ENCODE results near the gene NCAM1.

NCAM1 gene

DNA sequence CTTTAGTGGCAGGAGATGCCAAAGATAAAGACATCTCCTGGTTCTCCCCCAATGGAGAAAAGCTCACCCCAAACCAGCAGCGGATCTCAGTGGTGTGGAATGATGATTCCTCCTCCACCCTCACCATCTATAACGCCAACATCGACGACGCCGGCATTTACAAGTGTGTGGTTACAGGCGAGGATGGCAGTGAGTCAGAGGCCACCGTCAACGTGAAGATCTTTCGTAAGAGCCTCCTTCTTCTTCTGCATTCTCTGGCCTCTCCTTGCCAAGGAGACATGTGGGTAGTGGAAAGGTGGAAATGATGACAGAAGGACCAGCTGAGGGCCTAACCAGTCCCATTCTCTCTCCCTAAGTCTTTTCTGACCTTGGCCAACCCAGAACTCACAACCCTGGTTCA lies 243.1 kb downstream of the NCAM1 start:
- DNase-seq = peak; percentile 87 to 96 (median 90)

- no peak for DNase-seq
Measured at GRCh38 chr11:113213549-113213948, 252.3 kb downstream of the NCAM1 start.

DNA sequence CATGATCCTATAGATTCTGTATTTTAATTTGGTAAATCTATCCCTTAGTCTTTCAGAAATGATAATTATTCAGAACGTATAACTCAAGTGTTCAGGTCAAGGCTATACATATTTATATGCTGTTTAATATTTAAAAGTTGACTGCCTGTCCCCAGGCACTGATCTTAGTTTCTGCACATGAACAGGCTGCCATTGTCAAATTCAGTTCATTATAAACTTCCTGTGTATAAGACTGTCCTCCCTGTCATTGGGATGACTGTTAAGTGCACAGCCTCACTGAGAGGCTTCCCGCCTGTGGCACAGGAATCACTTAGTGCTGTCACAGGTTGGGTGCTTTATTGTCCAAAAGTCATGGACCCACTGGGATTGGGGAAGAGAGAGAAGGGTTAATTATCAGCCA lies 261.0 kb downstream of the NCAM1 start:
- DNase-seq = no peak

GRCh38 chr11:113234888-113235287 lies 273.7 kb downstream of the NCAM1 start:
- no peak for DNase-seq

DNA sequence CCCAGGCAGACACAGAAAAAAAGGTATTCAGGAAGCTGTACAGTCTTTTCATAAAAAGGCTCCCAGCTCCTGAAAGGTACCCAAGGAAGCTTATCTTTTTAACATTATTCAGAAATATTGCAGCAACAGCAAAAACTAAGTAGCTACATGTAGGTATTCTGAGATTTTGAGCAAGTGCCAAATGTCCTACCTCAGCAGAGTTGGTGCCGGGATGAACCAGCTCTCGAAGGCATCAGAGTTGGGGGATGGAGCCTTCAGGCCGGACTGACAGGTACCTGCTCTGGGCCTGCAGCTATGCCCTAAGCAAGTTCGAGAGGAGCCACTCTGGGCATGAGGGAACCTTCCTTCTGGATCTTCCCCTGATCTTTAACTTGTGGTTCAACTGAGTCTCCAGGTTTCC lies 276.0 kb downstream of the NCAM1 start:
- no peak for DNase-seq

- no peak for DNase-seq
Measured at GRCh38 chr11:113238721-113239120, 277.5 kb downstream of the NCAM1 start.

- no peak for DNase-seq
Measured at GRCh38 chr11:113240389-113240788, 279.2 kb downstream of the NCAM1 start.

DNA sequence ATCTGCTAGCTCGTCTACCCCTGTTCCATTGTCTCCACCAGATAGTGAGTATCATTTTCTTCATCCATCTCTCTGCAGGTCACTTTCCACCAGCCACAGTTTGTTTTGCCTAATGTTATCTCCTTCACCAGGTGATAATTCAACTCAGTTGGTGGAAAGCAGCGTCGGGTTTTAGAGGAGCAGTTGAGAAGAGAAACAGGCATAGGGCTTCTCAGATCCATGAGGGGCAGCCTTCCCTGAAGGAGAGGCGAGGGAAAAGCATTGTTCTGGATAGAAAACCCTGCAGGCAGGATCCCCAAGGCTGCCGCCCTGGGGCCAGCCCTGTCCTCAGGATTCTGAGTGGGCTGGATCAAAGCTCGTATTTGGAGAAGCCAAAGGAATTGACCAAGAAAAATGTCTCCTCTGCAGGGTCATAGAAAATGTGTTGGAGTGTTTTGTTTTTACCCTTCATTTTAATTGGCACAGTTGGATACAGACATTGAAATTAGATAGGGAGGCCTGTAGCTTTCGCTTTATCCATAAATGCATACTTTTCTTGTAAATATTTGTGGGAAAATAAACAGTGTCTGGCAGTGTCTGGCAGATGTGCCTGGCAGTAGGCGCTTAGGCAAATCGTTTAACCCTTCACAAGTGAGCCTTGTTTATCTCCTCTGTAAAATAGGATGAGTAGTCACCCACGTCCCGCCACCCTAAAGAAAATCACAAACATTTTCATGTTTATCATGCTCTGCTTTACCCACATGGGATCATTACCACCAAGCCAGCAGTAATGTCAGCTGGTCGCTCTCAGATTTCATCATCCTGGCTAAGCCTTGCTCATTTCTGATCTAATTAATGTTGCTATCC lies 279.8 kb downstream of the NCAM1 start:
- no peak for DNase-seq

DNA sequence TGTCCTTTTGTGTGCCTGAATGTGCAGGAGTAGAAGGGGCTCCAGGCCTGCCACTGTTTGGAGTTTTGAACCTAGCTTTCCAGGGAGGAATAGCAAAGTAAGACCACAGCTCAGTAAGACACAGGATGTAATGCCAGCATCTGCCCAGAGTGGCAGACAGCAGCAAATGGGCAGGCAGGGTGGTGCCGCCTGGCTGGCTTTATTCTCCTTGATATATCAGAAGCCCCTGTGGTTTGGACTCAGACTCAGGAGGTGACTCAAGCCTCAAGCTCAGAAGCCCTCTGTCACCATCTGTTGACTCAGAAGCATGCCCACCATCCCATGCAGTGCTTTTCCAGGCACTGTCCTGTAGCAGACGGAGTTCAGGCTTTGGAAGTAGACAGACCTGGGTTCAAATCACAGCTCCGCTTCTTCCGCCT lies 280.4 kb downstream of the NCAM1 start:
- DNase-seq = no peak

DNA sequence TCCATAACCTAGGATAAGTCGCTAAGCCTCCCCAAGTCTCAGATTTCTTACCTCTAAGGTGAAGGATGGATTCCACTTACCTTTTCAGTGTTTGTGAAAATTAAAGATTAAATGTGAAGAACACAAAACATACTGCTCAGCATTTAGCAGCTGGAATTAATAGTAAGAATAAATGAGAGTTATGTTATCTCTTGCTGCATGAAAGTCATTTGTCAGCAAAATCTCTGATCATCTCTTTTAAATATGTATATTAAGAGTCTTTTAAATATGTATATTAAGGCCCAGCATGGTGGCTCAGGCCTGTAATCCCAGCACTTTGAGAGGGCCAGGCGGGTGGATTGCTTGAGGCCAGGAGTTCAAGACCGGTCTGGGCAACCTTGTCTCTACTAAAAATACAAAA lies 280.8 kb downstream of the NCAM1 start:
- DNase-seq = no peak

- peak in 3 of 4 experiments; percentile 15 to 36 (median 26) for DNase-seq
Measured at GRCh38 chr11:113242767-113243397, 281.7 kb downstream of the NCAM1 start.

DNA sequence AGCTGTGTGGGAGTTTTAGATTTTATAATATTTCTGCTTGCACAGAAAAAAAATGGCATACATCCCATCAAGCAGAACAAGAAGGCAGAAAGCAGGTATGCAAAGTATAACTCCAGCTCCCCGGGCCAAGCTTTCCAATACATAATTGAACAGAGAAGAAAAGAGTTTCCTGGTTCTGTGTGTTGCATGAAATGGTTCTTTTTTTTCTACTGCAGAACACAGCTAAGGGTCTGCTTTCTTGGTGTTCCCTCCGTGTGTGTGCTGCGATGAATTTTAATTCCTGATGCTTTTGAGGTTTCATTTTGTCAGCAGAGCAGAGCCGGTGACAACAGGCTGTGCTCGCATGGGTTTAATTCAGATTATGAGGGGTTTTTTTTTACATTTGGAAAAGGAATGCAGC lies 282.5 kb downstream of the NCAM1 start:
- no peak for DNase-seq

DNA sequence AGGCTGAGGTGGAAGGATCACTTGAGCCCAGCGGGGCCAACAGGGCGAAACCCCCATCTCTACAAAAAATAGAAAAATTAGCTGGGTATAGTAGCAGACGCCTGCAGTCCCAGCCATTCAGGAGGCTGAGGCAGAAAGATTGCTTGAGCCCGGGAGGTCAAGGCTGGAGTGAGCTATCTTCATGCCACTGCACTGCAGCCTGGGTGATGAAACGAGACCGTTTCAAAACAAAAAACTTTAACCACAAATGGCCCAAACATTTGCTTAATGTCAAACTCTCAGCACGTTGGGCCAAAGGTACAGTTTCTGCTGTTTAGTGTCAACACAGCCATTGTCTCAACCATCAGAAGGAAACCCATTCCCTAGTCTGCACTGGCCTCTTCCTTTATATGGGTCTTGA lies 284.0 kb downstream of the NCAM1 start:
- no peak for DNase-seq

DNA sequence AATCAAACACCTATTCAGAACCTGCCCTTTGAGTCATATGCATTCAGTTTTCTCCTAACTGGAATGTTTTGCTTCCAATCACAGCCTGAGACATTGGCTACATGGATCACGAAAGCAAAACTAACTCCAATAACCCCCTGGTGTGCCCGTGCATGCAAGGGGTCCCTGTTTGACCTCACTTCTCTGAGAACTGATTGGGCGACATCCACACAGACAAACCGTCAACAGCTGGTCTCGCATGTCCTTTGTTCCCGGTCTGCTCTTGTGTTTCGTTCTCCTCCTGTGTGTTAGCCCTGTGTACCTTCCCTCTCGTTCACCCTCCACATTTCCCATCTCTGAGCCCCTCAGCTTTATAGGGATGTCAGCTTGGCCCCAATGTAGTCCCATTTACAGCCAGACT lies 286.0 kb downstream of the NCAM1 start:
- DNase-seq = no peak

DNA sequence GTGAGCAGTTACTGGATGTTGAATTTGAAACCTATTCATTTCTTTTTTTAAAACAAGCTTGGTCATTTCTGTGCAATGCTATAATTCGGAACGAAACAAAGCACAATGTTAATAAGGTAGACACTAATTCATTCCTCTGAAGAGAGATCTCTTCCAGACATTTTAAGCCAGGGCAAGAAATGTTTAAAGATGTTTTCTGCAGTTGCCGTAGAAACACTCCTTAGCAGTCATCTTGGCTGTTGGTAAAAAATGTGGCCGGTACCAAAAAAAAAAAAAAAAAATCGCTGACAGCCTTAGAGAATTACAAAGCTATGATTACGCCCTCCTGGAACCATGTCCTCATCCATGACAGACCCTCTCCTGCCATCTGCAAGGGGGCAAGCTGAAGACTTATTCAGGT lies 286.7 kb downstream of the NCAM1 start:
- no peak for DNase-seq

DNA sequence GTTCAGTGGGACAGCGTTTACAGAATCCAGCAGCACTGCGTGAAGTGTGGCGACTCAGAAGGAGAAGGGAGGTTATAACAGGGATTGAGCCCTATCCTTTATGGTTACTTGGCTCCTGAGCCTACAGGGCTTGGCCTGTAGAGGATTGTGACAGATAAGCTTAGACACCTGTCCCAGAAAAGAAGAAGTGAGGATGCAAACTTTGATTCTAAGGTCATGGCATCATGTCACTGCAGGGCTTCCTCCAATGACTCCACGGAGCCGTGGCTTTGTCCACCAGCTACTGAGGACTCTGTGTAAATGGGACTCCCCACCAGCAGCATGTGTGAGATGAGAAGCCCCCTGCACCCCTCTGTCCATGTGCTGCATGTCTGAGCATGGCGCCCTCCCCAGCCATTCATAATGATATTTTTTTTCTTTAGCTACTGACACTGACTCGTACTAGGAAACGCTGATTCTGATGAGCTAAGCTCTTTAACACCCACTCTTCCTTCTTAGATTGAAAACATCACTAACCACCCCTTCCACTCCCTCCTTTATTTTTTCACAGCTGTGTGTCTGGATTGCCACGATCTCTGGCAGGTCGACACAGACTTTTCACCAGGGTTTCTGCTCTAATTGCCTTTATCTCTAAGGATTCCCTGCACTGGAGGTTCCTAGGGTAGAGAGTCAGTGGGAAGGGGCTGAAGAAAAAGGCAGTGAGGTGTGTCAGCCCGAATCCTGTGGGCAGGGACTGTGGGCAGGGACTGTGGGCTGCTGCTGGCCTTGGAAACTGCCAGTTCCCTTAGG lies 287.7 kb downstream of the NCAM1 start:
- peak in 3 of 4 experiments; percentile 21 to 52 (median 38) for DNase-seq

GRCh38 chr11:113249491-113249763 lies 288.2 kb downstream of the NCAM1 start:
- DNase-seq = peak; percentile 47 to 66 (median 60)

- DNase-seq = no peak
Measured at GRCh38 chr11:113249786-113250185, 288.6 kb downstream of the NCAM1 start.

DNA sequence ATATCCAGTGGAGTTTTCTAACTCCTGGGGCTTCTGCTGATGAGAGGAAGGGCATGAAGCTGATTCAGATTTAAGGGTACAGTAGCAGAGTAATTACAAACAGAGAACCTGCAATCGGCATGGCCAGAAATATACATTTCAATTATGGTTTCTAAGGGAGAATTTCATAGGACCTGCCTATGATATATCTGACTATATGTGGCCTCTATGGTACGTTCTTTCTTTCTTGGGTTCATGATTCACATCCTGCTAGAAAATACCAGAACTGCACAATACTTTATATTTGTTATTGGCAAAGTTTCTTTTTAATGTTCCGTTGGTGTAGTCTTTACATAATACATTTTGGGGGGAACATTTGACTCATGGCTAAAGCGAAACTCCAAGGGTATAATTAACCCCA lies 290.1 kb downstream of the NCAM1 start:
- no peak for DNase-seq

GRCh38 chr11:113253406-113253805 lies 292.2 kb downstream of the NCAM1 start:
- DNase-seq = no peak

DNA sequence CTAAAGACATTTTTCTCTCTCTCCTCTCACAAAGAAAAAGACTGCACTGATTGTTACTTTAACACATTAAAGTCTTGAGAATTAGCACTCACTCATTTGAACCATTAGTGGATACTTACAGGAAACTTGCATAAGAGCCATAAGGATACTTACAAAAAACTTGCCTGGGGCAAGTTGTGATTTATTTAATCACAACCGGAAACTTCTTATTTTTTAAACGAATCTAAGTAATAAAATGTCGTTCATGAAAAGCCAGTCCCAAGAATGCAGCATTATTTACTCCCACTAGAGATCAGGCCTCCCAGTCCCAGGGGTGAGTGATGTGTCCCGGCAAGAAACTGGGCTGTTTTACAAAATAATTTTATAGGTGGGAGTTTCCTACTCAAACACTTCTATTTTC lies 293.9 kb downstream of the NCAM1 start:
- no peak for DNase-seq

DNA sequence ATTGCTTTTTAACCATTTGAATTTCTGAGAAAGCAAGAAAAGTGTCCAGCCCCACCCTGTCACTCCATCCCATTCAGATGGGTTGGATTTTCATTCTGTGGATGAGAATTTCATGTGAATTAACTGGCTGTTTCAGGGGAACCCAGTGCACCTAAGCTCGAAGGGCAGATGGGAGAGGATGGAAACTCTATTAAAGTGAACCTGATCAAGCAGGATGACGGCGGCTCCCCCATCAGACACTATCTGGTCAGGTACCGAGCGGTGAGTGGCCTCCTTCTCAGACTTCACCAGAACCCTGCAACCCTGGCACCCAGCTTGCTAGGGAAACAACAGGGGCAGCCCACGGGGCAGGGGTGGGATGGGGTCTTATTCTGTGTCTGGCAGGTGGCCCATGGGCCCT lies 294.5 kb downstream of the NCAM1 start:
- no peak for DNase-seq

DNA sequence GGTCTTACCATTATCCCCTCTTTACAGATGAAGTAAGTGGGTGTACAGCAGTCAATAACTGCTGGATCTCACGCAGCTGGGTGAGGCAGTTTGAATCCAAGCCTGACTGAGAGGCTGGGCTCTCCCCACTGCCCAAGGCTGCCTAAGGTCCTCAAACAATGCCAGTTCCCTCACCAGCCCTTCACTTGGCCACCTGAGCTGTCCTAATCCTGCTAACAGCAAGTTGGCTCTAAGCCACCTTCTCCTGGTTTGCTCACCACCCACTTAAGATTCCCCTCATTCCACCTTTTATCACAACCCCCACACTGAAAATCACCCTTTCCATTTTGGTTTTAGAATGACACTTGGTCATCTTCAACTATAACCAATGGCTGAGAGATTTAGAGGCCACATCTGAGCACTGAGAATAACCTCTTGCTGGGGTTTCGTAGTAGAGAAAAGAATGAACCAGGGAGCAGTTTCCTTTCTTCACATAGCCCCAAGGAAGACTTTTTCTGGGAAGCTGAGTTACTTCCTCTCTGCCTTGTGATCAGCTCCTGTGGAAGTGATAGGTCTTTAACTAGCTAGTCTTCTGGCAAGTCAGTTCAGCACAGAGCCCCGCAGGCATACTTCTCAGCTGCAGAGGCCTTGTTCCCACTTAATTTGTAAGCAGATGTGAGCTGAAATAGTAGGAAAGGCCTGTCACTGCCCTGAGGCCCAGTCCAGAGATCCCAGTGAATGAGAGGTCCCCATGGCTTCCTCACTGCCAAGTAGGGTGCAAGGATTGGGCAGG lies 295.4 kb downstream of the NCAM1 start:
- DNase-seq = peak in 3 of 4 experiments; percentile 20 to 54 (median 28)

Measured in suppressor macrophage (primary cell).